Measurements from ENCODE around the gene RARG.

- no peak for TF ChIP-seq RCOR1 (IDR thresholded peaks at IDR 0.05; ENCODE audit: insufficient replicate concordance, low read length)
- TF ChIP-seq, protein P1, sequence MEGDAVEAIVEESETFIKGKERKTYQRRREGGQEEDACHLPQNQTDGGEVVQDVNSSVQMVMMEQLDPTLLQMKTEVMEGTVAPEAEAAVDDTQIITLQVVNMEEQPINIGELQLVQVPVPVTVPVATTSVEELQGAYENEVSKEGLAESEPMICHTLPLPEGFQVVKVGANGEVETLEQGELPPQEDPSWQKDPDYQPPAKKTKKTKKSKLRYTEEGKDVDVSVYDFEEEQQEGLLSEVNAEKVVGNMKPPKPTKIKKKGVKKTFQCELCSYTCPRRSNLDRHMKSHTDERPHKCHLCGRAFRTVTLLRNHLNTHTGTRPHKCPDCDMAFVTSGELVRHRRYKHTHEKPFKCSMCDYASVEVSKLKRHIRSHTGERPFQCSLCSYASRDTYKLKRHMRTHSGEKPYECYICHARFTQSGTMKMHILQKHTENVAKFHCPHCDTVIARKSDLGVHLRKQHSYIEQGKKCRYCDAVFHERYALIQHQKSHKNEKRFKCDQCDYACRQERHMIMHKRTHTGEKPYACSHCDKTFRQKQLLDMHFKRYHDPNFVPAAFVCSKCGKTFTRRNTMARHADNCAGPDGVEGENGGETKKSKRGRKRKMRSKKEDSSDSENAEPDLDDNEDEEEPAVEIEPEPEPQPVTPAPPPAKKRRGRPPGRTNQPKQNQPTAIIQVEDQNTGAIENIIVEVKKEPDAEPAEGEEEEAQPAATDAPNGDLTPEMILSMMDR (conservative IDR thresholded peaks at IDR 0.05; ENCODE audit: low read depth, low read length), result no peak
Observed at GRCh38 chr12:53219292-53219955, 12.6 kb downstream of the RARG start.
